HepG2 (cell line): ENCODE measurements around the gene ABCC1. TPM values are rescaled to one million over a fixed set of nuclear protein-coding genes. Genes with fewer than 3 reads are reported as not detected.

ENCODE experiments used
- HDAC6 ChIP-seq: fragments of 200-600 bp; sonication (generic); IDR thresholded peaks from 2 replicates; pipeline ENCODE4 v1.7.0; 2017; ENCODE audit warnings: mild to moderate bottlenecking, antibody characterized with exemption, low read length, low read depth
- KLF11 ChIP-seq: IDR thresholded peaks from 2 replicates; pipeline ENCODE4 v1.6.1; 2016; ENCODE audit warnings: missing compliant biosample characterization
- MBNL3 ChIP-seq: fragments of 250-450 bp; sonication (Bioruptor Pico); conservative IDR thresholded peaks from 2 replicates; pipeline ENCODE4 v1.8.0; 2022; ENCODE audit warnings: mild to moderate bottlenecking, inconsistent platforms
- REXO4 ChIP-seq: sonication (generic); formaldehyde crosslinking; IDR thresholded peaks from 2 replicates; pipeline ENCODE4 v1.8.0; 2022; ENCODE audit warnings: missing genetic modification reagents, mild to moderate bottlenecking, borderline replicate concordance
- SATB2 ChIP-seq: sonication (generic); formaldehyde crosslinking; IDR thresholded peaks from 2 replicates; pipeline ENCODE4 v1.5.0; 2020; ENCODE audit warnings: missing genetic modification reagents
- SKI ChIP-seq: fragments of 450-650 bp; IDR thresholded peaks from one replicate; pipeline ENCODE4 v1.6.1; 2018; ENCODE audit warnings: mild to moderate bottlenecking; ENCODE audit not compliant: partially characterized antibody
- SP1 ChIP-seq, 2 experiments: fragments of 450-650 bp in 1 of 2; sonication (generic) in 1 of 2; formaldehyde crosslinking in 1 of 2; IDR thresholded peaks; 2 replicates each; pipeline versions ENCODE4 v1.4.0 to v1.6.1; 2016 to 2020; ENCODE audit warnings: missing genetic modification reagents in 1 of 2
- ZIK1 ChIP-seq: sonication (generic); formaldehyde crosslinking; IDR thresholded peaks from 2 replicates; pipeline ENCODE4 v1.5.0; 2020; ENCODE audit warnings: mild to moderate bottlenecking, low read depth, missing genetic modification reagents, borderline replicate concordance
- ZNF180 ChIP-seq: sonication (generic); formaldehyde crosslinking; IDR thresholded peaks from 2 replicates; pipeline ENCODE4 v1.4.0; 2020; ENCODE audit warnings: low read depth, missing genetic modification reagents, borderline replicate concordance
- ZNF225 ChIP-seq: sonication (generic); formaldehyde crosslinking; IDR thresholded peaks from 2 replicates; pipeline ENCODE4 v1.4.0; 2020; ENCODE audit warnings: mild to moderate bottlenecking, missing genetic modification reagents
- ZNF549 ChIP-seq: sonication (generic); formaldehyde crosslinking; IDR thresholded peaks from 2 replicates; pipeline ENCODE4 v1.5.0; 2020; ENCODE audit warnings: missing genetic modification reagents
- ZNF720 ChIP-seq: sonication (generic); formaldehyde crosslinking; IDR thresholded peaks from 2 replicates; pipeline ENCODE4 v1.4.0; 2020; ENCODE audit warnings: missing genetic modification reagents
- ZNF746 ChIP-seq: sonication (generic); formaldehyde crosslinking; IDR thresholded peaks from 2 replicates; pipeline ENCODE4 v1.8.0; 2022; ENCODE audit warnings: mild to moderate bottlenecking, missing genetic modification reagents
- polyA plus RNA-seq, 8 experiments: library from polyadenylated mRNA; depleted of rRNA in 3 of 8; stranded (reverse) in 7 of 8; unstranded in 1 of 8; fragments of >200 nt; fragmentation: Illumina TruSeq in 4 of 8; extraction: Trizol in 4 of 8; gene quantifications; 2 replicates each; pipeline versions ENCODE4 v1.2.1 to v1.2.3, GENCODE V29; 2011 to 2016; ENCODE audit warnings: low read depth in 4 of 8, missing spikeins in 1 of 8, mixed read lengths in 1 of 8; ENCODE audit not compliant: insufficient read depth in 1 of 8
- total RNA-seq, 5 experiments: library from RNA; depleted of rRNA; stranded (reverse); fragments of >200 nt; fragmentation: Illumina TruSeq; extraction: Trizol; gene quantifications; 2 replicates each; pipeline ENCODE4 v1.2.3, GENCODE V29; 2016; ENCODE audit warnings: low read depth in 1 of 5
- TF ChIP-seq, protein P1 (sequence below): sonication (generic); formaldehyde crosslinking; IDR thresholded peaks from 2 replicates; pipeline ENCODE4 v1.5.1; 2020; ENCODE audit warnings: missing genetic modification reagents, mild to moderate bottlenecking, borderline replicate concordance
- TF ChIP-seq, protein P2 (sequence below): fragments of 450-650 bp; IDR thresholded peaks from 2 replicates; pipeline ENCODE4 v1.6.1; 2016
- TF ChIP-seq, protein P3 (sequence below): sonication (generic); formaldehyde crosslinking; IDR thresholded peaks from 2 replicates; pipeline ENCODE4 v1.8.1; 2023; ENCODE audit warnings: mild to moderate bottlenecking, missing genetic modification reagents
- TF ChIP-seq, protein P4 (sequence below): sonication (generic); formaldehyde crosslinking; IDR thresholded peaks from 2 replicates; pipeline ENCODE4 v1.8.0; 2022; ENCODE audit warnings: missing genetic modification reagents, low read depth, mild to moderate bottlenecking, borderline replicate concordance
- TF ChIP-seq, protein P5 (sequence below): sonication (generic); formaldehyde crosslinking; IDR thresholded peaks from 2 replicates; pipeline ENCODE4 v1.9.0; 2021; ENCODE audit warnings: missing genetic modification reagents, mild to moderate bottlenecking, borderline replicate concordance
- TF ChIP-seq, protein P6 (sequence below): sonication (generic); formaldehyde crosslinking; IDR thresholded peaks from 2 replicates; pipeline ENCODE4 v1.8.1; 2022; ENCODE audit warnings: mild to moderate bottlenecking, missing genetic modification reagents

Gene ABCC1
- total and polyA plus RNA-seq, 2 of the 13 experiments (the other 11 are each of a cell fraction or from before 2014, with no cell fraction given), result 13.0 to 30.6 TPM

DNA sequence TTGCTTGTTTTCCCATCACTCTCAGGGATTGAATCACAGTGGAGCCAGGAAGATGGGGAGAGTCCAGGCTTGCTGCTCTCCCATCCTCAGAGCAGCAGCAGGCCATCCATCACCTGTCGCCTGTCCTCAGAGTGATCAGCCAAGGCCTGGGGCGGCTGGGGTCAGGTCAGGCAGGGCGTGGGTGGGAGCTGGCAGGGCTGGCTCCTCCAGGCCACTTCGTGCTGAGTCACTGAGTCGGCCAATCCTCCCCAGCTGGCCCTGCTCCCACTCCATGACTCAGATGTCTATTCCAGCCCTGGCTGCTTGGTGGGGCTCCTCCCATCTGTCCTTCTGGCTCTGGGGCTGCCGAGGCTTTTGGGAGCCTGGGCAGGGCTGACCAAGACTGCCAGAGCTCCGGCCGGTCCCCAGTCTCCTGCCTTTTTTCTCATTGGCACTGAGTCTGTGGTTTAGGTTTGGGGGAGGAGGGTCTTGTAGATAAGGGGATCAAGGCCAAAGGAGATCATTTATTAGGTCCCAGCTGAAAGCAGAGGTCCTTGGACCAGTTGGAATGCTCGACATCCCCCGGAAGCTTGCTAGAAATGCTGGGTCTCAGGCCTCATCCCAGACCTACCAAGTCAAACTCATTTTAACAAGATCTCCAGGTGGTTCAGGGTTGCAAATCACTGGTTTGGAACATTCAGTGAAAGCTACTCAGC, 72.7 kb downstream of the ABCC1 start (continued):
- TF ChIP-seq, protein P1, sequence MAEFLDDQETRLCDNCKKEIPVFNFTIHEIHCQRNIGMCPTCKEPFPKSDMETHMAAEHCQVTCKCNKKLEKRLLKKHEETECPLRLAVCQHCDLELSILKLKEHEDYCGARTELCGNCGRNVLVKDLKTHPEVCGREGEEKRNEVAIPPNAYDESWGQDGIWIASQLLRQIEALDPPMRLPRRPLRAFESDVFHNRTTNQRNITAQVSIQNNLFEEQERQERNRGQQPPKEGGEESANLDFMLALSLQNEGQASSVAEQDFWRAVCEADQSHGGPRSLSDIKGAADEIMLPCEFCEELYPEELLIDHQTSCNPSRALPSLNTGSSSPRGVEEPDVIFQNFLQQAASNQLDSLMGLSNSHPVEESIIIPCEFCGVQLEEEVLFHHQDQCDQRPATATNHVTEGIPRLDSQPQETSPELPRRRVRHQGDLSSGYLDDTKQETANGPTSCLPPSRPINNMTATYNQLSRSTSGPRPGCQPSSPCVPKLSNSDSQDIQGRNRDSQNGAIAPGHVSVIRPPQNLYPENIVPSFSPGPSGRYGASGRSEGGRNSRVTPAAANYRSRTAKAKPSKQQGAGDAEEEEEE, result no peak
- TF ChIP-seq SP1 (IDR thresholded peaks at IDR 0.05), result no peak
- 0 out of 2 replicates have a peak, but pooled peaks have one; percentile 29 for TF ChIP-seq SP1 (CRISPR knock-in tag; IDR thresholded peaks at IDR 0.05)
- no peak for TF ChIP-seq SATB2 (CRISPR knock-in tag)
- no peak for TF ChIP-seq ZNF746 (CRISPR knock-in tag)
- TF ChIP-seq ZNF225 (CRISPR knock-in tag), result no peak
- no peak for TF ChIP-seq ZIK1 (CRISPR knock-in tag)
- peak; percentile 81 for TF ChIP-seq SKI
- no peak for TF ChIP-seq ZNF180 (CRISPR knock-in tag)
- no peak for TF ChIP-seq ZNF720 (CRISPR knock-in tag)
- TF ChIP-seq KLF11 (CRISPR knock-in tag), result no peak
- TF ChIP-seq REXO4, result no peak
- TF ChIP-seq, protein P2, sequence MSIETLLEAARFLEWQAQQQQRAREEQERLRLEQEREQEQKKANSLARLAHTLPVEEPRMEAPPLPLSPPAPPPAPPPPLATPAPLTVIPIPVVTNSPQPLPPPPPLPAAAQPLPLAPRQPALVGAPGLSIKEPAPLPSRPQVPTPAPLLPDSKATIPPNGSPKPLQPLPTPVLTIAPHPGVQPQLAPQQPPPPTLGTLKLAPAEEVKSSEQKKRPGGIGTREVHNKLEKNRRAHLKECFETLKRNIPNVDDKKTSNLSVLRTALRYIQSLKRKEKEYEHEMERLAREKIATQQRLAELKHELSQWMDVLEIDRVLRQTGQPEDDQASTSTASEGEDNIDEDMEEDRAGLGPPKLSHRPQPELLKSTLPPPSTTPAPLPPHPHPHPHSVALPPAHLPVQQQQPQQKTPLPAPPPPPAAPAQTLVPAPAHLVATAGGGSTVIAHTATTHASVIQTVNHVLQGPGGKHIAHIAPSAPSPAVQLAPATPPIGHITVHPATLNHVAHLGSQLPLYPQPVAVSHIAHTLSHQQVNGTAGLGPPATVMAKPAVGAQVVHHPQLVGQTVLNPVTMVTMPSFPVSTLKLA, result no peak
- TF ChIP-seq, protein P3, sequence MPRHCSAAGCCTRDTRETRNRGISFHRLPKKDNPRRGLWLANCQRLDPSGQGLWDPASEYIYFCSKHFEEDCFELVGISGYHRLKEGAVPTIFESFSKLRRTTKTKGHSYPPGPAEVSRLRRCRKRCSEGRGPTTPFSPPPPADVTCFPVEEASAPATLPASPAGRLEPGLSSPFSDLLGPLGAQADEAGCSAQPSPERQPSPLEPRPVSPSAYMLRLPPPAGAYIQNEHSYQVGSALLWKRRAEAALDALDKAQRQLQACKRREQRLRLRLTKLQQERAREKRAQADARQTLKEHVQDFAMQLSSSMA (CRISPR knock-in tag), result no peak
- TF ChIP-seq, protein P4, sequence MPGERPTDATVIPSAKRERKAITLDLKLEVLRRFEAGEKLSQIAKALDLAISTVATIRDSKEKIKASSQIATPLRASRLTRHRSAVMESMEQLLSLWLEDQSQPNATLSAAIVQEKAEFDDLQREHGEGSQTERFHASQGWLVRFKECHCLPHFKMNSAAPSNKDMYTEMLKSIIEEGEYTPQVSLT, result no peak
- no peak for TF ChIP-seq HDAC6
- TF ChIP-seq, protein P5, sequence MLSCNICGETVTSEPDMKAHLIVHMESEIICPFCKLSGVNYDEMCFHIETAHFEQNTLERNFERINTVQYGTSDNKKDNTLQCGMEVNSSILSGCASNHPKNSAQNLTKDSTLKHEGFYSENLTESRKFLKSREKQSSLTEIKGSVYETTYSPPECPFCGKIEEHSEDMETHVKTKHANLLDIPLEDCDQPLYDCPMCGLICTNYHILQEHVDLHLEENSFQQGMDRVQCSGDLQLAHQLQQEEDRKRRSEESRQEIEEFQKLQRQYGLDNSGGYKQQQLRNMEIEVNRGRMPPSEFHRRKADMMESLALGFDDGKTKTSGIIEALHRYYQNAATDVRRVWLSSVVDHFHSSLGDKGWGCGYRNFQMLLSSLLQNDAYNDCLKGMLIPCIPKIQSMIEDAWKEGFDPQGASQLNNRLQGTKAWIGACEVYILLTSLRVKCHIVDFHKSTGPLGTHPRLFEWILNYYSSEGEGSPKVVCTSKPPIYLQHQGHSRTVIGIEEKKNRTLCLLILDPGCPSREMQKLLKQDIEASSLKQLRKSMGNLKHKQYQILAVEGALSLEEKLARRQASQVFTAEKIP, result no peak
- TF ChIP-seq, protein P6, sequence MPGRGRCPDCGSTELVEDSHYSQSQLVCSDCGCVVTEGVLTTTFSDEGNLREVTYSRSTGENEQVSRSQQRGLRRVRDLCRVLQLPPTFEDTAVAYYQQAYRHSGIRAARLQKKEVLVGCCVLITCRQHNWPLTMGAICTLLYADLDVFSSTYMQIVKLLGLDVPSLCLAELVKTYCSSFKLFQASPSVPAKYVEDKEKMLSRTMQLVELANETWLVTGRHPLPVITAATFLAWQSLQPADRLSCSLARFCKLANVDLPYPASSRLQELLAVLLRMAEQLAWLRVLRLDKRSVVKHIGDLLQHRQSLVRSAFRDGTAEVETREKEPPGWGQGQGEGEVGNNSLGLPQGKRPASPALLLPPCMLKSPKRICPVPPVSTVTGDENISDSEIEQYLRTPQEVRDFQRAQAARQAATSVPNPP (CRISPR knock-in tag), result no peak
- no peak for TF ChIP-seq MBNL3 (CRISPR knock-in tag)
- TF ChIP-seq ZNF549 (CRISPR knock-in tag), result no peak
